K562 (cell line): ENCODE measurements around the gene HPCAL1. TPM values are rescaled to one million over a fixed set of nuclear protein-coding genes. Genes with fewer than 3 reads are reported as not detected.

ENCODE experiments used
- ATF1 ChIP-seq, 2 experiments: fragments of 450-650 bp in 1 of 2; IDR thresholded peaks; 2 replicates each; pipeline ENCODE4 v1.6.1; 2016; ENCODE audit warnings: missing compliant biosample characterization in 1 of 2, missing genetic modification characterization in 1 of 2
- CCAR2 ChIP-seq: fragments of 200-400 bp; formaldehyde crosslinking; IDR thresholded peaks from 2 replicates; pipeline ENCODE4 v1.6.1; 2017; ENCODE audit warnings: mild to moderate bottlenecking, low read depth, low read length
- E2F6 ChIP-seq, 2 experiments: IDR thresholded peaks; 2 replicates each; pipeline ENCODE4 v1.6.1; 2011; ENCODE audit warnings: borderline replicate concordance in 1 of 2, control low read depth in 1 of 2, low read depth in 1 of 2, low read length in 1 of 2, mild to moderate bottlenecking in 1 of 2, mixed read lengths in 1 of 2, moderate library complexity in 1 of 2; ENCODE audit not compliant: insufficient read depth in 1 of 2, insufficient read length in 1 of 2, poor library complexity in 1 of 2, severe bottlenecking in 1 of 2; ENCODE audit errors: extremely low read depth in 1 of 2
- ESRRA ChIP-seq: fragments of 450-650 bp; IDR thresholded peaks from 2 replicates; pipeline ENCODE4 v1.6.1; 2014; ENCODE audit warnings: low read depth, mild to moderate bottlenecking, moderate library complexity, borderline replicate concordance
- GABPB2 ChIP-seq: fragments of 250-450 bp; sonication (Bioruptor Pico); conservative IDR thresholded peaks from 2 replicates; pipeline ENCODE4 v1.5.1; 2021; ENCODE audit warnings: mild to moderate bottlenecking
- GTF2F1 ChIP-seq: IDR thresholded peaks from 2 replicates; pipeline ENCODE4 v1.6.1; 2011; ENCODE audit warnings: low read depth, low read length, improper control_type of control experiment
- HNRNPLL ChIP-seq: fragments of 200-400 bp; formaldehyde crosslinking; IDR thresholded peaks from 2 replicates; pipeline ENCODE4 v1.6.1; 2017; ENCODE audit warnings: low read length, low read depth, mild to moderate bottlenecking; ENCODE audit not compliant: poor library complexity, severe bottlenecking
- KLF6 ChIP-seq: fragments of 250-450 bp; sonication (Bioruptor Pico); IDR thresholded peaks from 2 replicates; pipeline ENCODE4 v1.4.0; 2020; ENCODE audit warnings: mild to moderate bottlenecking, moderate library complexity, borderline replicate concordance
- LEF1 ChIP-seq: fragments of 450-650 bp; IDR thresholded peaks from 2 replicates; pipeline ENCODE4 v1.6.1; 2016; ENCODE audit warnings: mild to moderate bottlenecking
- MIER1 ChIP-seq: fragments of 450-650 bp; IDR thresholded peaks from 2 replicates; pipeline ENCODE4 v1.6.1; 2016; ENCODE audit warnings: antibody characterized with exemption, mild to moderate bottlenecking, low read depth
- POLR3A ChIP-seq: IDR thresholded peaks from 2 replicates; pipeline ENCODE4 v1.6.1; 2011; ENCODE audit warnings: borderline replicate concordance, mild to moderate bottlenecking, moderate library complexity; ENCODE audit not compliant: insufficient read length, insufficient read depth; ENCODE audit errors: extremely low read depth
- PTRF ChIP-seq: fragments of 450-650 bp; IDR thresholded peaks from 2 replicates; pipeline ENCODE4 v1.6.1; 2016; ENCODE audit warnings: mild to moderate bottlenecking, missing genetic modification characterization, missing compliant biosample characterization
- RCOR1 ChIP-seq, 2 experiments: IDR thresholded peaks; 2 replicates each; pipeline ENCODE4 v1.6.1; 2012; ENCODE audit warnings: low read depth in 2 of 2, low read length in 2 of 2, borderline replicate concordance in 1 of 2, improper control_type of control experiment in 1 of 2
- SAP30 ChIP-seq: fragments of 200-600 bp; sonication (generic); IDR thresholded peaks from 2 replicates; pipeline ENCODE4 v1.6.1; 2012; ENCODE audit warnings: borderline replicate concordance, low read depth, mild to moderate bottlenecking, moderate library complexity, low read length, control low read depth, inconsistent platforms; ENCODE audit not compliant: insufficient read depth, poor library complexity, severe bottlenecking
- SIX5 ChIP-seq, 2 experiments: IDR thresholded peaks; 2 replicates each; pipeline ENCODE4 v1.6.1; 2011; ENCODE audit warnings: low read length in 2 of 2, borderline replicate concordance in 1 of 2, low read depth in 1 of 2, mild to moderate bottlenecking in 1 of 2, moderate library complexity in 1 of 2; ENCODE audit not compliant: insufficient read depth in 1 of 2
- SUPT5H ChIP-seq: fragments of 450-650 bp; IDR thresholded peaks from 2 replicates; pipeline ENCODE4 v1.6.1; 2016
- TBP ChIP-seq: optimal IDR thresholded peaks from 2 replicates; pipeline ENCODE3; 2011; ENCODE audit warnings: low read depth, low read length, improper control_type of control experiment
- ZBTB17 ChIP-seq: fragments of 450-650 bp; formaldehyde crosslinking; IDR thresholded peaks from 2 replicates; pipeline ENCODE4 v1.4.0; 2020; ENCODE audit warnings: mild to moderate bottlenecking
- ZNF263 ChIP-seq: sonication (generic); formaldehyde crosslinking; IDR thresholded peaks from 2 replicates; pipeline ENCODE4 v1.8.0; 2022; ENCODE audit warnings: mild to moderate bottlenecking, missing genetic modification reagents, borderline replicate concordance
- ZNF280A ChIP-seq: fragments of 450-650 bp; IDR thresholded peaks from 2 replicates; pipeline ENCODE4 v1.6.1; 2018; ENCODE audit warnings: mild to moderate bottlenecking, low read depth; ENCODE audit not compliant: partially characterized antibody
- ZNF75A ChIP-seq: fragments of 450-650 bp; formaldehyde crosslinking; IDR thresholded peaks from 2 replicates; pipeline ENCODE4 v1.4.0; 2020; ENCODE audit warnings: mild to moderate bottlenecking
- polyA plus RNA-seq, 8 experiments: library from polyadenylated mRNA; depleted of rRNA in 4 of 8; stranded (reverse) in 5 of 8; unstranded in 3 of 8; fragments of >200 nt; fragmentation: Nextera tagmentation in 2 of 8; fragmentation: Illumina TruSeq in 1 of 8; extraction: Ambion mirVana in 2 of 8; extraction: Trizol in 1 of 8; gene quantifications; 2 replicates each; pipeline versions ENCODE4 v1.2.1 to v1.2.3, GENCODE V29; 2011 to 2014; ENCODE audit warnings: inconsistent platforms in 1 of 8, missing spikeins in 1 of 8
- total RNA-seq, 7 experiments: library from RNA; depleted of rRNA in 6 of 7; stranded (reverse); fragments of >200 nt in 6 of 7; fragmentation: Illumina TruSeq in 2 of 7; extraction: Trizol in 2 of 7; gene quantifications; 2 replicates each; pipeline versions ENCODE4 v1.2.1 to v1.2.3, GENCODE V29; 2011 to 2021; ENCODE audit warnings: low replicate concordance in 1 of 7
- TF ChIP-seq, protein P1 (sequence below): sonication (generic); formaldehyde crosslinking; IDR thresholded peaks from 2 replicates; pipeline ENCODE4 v1.8.0; 2022; ENCODE audit warnings: missing genetic modification reagents, mild to moderate bottlenecking, borderline replicate concordance

The HPCAL1 gene
- total and polyA plus RNA-seq, 9 of the 15 experiments (the other 6 are each of a cell fraction or from before 2014, with no cell fraction given), result 2.7 to 65.5 (median 23.9) TPM

- TF ChIP-seq SIX5 (IDR thresholded peaks at IDR 0.05; ENCODE audit: borderline replicate concordance in 1 of 2, insufficient read depth in 1 of 2, low read depth in 1 of 2, low read length in 2 of 2) (no peak), ZBTB17 (CRISPR knock-in tag) (no peak), ATF1 (CRISPR knock-in tag; IDR thresholded peaks at IDR 0.05) (no peak), ATF1 (tag; IDR thresholded peaks at IDR 0.05) (peak; percentile 23; the same call in 1 of the 2 replicates), POLR3A (no peak), ESRRA (no peak), CCAR2 (no peak), GABPB2 (CRISPR knock-in tag) (no peak), TBP (no peak), SAP30 (no peak), RCOR1 (IDR thresholded peaks at IDR 0.05; ENCODE audit: borderline replicate concordance in 1 of 2, low read depth in 2 of 2, low read length in 2 of 2) (peak in 1 of 2 experiments; percentile 77; a peak in 1 of 4 replicates), GTF2F1 (no peak), KLF6 (CRISPR knock-in tag) (no peak), ZNF75A (no peak), E2F6 (IDR thresholded peaks at IDR 0.05; ENCODE audit: borderline replicate concordance in 1 of 2, extremely low read depth in 1 of 2, insufficient read depth in 1 of 2, insufficient read length in 1 of 2, low read depth in 1 of 2, low read length in 1 of 2, poor library complexity in 1 of 2, severe bottlenecking in 1 of 2) (no peak), PTRF (tag) (no peak), ZNF280A (no peak), HNRNPLL (no peak), SUPT5H (no peak), MIER1 (no peak), LEF1 (no peak), ZNF263 (CRISPR knock-in tag) (peak; percentile 30; the same call in 1 of the 2 replicates)
- TF ChIP-seq, protein P1, sequence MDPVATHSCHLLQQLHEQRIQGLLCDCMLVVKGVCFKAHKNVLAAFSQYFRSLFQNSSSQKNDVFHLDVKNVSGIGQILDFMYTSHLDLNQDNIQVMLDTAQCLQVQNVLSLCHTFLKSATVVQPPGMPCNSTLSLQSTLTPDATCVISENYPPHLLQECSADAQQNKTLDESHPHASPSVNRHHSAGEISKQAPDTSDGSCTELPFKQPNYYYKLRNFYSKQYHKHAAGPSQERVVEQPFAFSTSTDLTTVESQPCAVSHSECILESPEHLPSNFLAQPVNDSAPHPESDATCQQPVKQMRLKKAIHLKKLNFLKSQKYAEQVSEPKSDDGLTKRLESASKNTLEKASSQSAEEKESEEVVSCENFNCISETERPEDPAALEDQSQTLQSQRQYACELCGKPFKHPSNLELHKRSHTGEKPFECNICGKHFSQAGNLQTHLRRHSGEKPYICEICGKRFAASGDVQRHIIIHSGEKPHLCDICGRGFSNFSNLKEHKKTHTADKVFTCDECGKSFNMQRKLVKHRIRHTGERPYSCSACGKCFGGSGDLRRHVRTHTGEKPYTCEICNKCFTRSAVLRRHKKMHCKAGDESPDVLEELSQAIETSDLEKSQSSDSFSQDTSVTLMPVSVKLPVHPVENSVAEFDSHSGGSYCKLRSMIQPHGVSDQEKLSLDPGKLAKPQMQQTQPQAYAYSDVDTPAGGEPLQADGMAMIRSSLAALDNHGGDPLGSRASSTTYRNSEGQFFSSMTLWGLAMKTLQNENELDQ (CRISPR knock-in tag), result no peak
These were observed 90.4 kb downstream of the HPCAL1 start (continued) for GRCh38 chr2:10392951-10393639.
